Left renal cortex interstitium (tissue), 4 donors: ENCODE data around the gene TLL2. TPM values are rescaled to one million over a fixed set of nuclear protein-coding genes. Genes with fewer than 3 reads are reported as not detected.

Experiments
- DNase-seq, 4 donors: peaks; one replicate each; pipeline ENCODE4 v3.0.0-alpha.2; 2013; ENCODE audit warnings: low read depth in 4 of 4, low spot score in 2 of 4, missing footprints in 1 of 4
- polyA plus RNA-seq, 4 donors: library from polyadenylated mRNA; unstranded; fragments of 120-200 nt; gene quantifications; one replicate each; pipeline ENCODE4 v1.2.1, GENCODE V29; 2013; ENCODE audit not compliant: insufficient read length in 4 of 4

TLL2 gene
- polyA plus RNA-seq, 4 donors, result 0.65 to 0.91 (median 0.74) TPM

DNA sequence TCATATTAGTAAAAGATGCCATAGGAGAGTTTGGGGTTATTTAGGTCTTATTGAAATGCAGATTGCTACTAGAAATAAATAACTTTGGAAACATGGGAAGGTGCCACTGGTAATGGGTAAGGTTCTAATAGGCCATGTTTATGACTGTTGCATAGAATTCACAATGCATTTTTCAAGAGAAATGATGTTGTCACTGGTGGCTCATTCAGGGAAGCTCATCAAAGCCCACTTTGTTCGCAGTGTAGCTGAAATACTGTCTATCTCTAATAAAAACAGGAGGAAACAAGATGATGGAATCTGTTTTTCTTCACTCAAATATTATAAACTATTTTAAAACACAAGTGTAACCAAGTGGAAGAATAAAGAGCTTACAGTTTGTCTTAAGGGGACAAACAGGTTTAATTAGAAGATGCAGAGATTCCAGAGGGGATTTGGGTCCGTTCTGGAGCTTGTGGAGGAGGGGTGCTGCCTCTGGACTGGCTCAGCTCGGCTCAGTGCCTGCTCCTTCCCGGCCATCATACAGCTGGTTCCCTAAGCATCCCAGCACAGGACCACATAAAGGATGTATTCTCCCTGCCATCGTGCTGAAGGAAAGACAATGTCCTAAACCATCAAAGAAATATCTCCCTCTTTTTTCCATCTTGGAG, 175.3 kb downstream of the TLL2 start:
- no peak for DNase-seq

GRCh38 chr10:96337106-96337505, 176.6 kb downstream of the TLL2 start:
- DNase-seq, result no peak

DNA sequence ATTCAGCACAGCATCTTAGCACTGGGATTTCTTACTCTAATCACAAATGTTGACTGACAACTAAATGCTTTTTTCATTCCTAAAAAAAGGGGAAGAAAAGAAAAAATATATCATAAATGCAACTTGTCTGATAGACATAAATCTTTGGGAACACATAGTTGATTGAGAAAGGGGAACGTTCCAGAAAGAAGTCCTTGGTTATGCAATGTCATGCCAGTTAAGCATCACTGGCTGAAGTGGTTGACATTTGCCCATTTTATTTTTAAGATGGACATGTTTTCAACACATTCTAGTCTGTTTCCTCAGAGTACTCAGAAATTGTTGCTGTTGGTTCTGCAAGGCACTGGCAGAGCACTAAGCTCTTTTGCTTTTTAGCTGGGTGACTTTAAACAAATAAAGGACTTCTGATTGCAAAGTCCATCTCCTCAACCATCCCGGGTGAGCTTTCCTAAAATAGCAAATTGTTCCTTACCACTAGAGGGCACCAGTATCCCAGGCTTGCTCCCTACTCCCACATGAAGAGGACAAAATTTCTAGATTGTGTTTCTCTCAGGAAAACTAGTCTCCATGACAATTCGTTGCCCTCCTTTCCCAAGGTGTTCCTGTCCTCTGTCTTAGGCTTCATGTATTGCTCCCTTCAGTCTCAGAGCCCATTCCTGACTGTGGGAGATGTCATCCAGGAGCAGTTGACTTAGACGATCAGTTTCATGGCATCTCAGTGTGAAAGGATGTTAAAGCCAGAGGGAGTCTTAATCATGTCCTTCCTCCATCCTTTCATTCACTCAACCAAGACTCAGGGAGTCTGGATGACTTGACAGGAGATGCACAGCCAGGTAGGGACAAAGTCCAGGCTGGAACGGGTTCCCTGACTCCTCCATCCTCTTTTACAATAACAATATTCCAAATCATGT, 178.9 kb downstream of the TLL2 start:
- peak in 1 of 4 donors; percentile 33 for DNase-seq

DNA sequence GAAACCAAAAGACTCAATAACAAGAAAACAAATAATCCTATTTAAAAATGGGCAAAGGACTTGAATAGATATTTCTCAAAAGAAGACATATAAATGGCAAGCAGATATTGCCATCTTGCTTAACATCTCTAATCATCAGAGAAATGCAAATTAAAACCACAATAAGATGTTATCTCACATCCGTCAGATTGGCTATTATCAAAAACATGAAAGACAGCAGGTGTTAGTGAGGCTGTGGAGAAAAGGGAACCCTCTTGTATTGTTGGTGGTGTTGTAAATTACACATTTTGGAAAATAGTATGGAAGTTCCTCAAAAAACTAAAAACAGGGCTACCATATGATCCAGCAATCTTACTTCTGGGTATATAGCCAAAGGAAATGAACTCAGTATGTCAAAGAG, 180.6 kb downstream of the TLL2 start:
- no peak for DNase-seq

- no peak for DNase-seq
These were observed 186.3 kb downstream of the TLL2 start for GRCh38 chr10:96327462-96327861.

DNA sequence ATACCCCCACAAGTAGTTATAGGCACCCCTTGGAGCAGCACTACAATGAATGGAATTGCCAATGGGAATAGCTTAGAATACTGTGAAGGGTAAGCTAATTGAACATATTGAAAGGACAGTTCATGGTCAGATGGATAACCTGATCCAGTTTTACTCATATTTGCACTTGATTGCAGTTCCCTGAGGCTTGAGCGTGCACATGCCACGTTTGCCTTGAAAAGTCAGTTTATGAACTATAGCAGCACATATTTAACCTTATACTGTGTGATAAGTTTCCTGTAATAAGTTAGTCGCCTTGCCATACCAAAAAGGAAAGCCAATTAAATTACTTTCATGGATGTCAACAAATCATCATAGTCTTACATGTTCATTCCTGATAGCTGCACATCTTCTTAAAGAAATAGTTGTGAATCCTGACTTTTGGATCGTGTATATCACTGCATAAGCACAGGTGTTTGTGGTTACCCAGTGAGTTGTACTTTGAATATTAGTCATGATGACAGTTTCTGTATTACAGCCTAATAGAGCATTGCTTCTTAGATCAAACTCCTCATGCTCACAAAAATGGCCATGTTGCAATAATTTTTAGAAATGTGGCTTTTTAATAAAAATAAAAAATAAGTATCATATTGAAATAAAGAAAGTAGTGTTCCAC, 187.9 kb downstream of the TLL2 start:
- DNase-seq, result no peak

- no peak for DNase-seq
These were observed 189.3 kb downstream of the TLL2 start for GRCh38 chr10:96324447-96324846.

GRCh38 chr10:96322275-96322674, 191.5 kb downstream of the TLL2 start:
- DNase-seq, result no peak

DNA sequence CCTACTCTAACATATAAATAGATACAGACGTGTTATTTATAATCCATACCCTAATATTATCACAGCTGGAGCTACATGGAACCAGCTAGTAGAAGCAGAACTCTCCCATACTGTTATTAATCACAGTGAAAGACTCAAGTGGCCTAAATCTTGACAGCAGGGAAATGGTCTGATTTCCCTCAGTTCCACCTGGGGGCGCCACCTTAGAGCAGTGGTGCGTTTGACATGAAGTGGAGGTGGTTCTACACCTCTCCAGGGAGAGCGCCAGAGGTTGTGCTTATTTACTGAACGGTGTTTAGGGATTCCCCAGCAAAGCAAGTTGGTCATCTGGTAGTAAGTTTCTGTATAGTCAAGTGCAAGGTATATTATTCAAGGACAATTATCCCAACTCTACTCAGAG, 191.9 kb downstream of the TLL2 start:
- no peak for DNase-seq

GRCh38 chr10:96319754-96320474, 193.8 kb downstream of the TLL2 start:
- DNase-seq, result no peak

GRCh38 chr10:96317067-96317833, 196.5 kb downstream of the TLL2 start:
- DNase-seq, result no peak

Other genes starting within 250 kb of the TLL2 start
- 10 to 100 TPM; 33.4 to 61.8 (median 42.5) TPM for gene BLNK, start 242.4 kb downstream of the TLL2 start, polyA plus RNA-seq
- gene DNTT, start 209.5 kb downstream of the TLL2 start, polyA plus RNA-seq, result under 1 TPM; 0.09 to 0.35 (median 0.24) TPM
- not detected for gene OPALIN, start 154.9 kb downstream of the TLL2 start, polyA plus RNA-seq
- gene TM9SF3, start 73.1 kb upstream of the TLL2 start, polyA plus RNA-seq, result 100 to 1,000 TPM; 161 to 209 (median 191) TPM
- gene PIK3AP1, start 206.6 kb upstream of the TLL2 start, polyA plus RNA-seq, result 1 to 10 TPM; 3.9 to 5.5 (median 4.6) TPM